ELF-1 (cell line): Measurements from ENCODE around the gene SLC30A9.
A peak's percentile ranks its signal among the peaks of the same experiment; 100 is the strongest.

ENCODE experiments used
- DNase-seq: peaks from one replicate; pipeline ENCODE4 v3.0.0-alpha.2; 2016; ENCODE audit warnings: low read depth, low spot score

SLC30A9 gene

DNA sequence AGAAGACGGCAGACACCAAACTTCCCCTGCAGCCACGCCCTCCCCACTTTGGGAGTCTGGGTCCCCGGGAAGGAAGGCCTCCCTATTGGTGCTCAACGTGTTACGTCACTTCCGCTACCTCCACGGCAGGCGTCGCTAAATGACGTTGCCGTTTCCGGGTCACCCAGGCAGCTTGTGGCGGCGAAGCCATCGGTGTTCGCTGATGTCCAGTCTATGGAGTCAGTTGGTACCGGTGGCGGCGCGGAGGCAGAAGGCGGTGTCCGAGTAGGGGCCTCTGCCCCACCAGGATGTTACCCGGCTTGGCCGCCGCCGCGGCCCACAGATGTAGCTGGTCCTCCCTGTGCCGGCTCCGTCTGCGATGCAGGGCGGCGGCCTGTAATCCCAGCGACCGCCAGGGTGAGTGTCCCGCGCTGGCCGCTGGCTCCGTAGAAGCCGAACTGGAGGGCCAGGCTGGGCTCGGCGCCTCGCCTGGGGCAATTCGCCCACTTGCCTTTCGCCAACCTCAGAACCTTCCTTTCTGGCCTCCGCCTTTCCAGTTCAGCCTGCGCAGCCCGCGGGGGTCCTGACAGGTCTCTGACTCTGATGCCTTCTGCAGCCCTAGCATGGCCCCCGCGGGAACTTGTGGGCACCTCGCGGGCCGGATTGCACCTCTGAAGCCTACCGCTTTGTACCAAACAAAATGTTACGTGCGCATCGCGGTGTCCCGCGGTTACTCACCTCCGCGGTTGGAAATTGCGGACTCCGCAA is at the start of gene SLC30A9:
TSS of gene SLC30A9 (plus strand) at position 166 of the 747 bp plus-strand sequence. CDS start at position 288, 122 bp downstream.
- peak; percentile 97 for DNase-seq

DNA sequence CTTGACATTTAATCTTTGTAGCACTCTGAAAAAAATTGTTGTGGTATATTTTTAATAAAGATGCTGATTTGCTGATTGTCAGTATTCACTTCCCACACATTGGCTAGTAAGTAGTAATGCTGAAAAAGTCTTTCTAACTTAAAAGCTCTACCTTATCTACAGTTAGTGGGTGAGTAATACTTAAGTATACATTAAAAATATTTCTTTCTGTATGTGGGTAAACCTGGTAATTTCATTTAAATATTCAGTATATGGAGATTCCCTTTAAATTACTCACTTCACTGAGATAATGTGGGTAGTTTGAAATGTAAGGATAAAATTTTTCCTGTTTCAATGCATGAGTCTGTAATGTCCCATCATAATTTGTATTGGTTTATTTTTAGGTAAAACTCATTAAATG is 49.5 kb upstream of the SLC30A9 start:
- DNase-seq, result no peak

DNA sequence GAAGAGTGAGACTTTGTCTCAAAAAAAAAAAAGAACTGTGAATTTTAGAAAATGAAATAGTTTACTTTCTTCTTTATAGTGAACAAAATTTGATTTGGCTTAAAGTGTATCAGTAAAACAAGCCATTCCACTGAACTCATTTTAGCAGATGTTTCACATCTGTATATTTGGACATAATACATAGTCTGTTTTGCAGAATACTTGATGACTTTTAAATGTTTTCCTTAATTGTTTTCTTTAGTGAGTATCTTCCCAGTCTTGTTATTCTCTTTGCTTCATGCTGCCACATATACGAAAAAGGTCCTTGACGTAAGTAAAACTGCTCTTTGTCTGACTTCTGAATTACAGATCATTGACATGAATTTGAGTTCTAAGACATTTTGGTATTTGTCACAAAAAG is 46.8 kb upstream of the SLC30A9 start:
- DNase-seq, result no peak

DNA sequence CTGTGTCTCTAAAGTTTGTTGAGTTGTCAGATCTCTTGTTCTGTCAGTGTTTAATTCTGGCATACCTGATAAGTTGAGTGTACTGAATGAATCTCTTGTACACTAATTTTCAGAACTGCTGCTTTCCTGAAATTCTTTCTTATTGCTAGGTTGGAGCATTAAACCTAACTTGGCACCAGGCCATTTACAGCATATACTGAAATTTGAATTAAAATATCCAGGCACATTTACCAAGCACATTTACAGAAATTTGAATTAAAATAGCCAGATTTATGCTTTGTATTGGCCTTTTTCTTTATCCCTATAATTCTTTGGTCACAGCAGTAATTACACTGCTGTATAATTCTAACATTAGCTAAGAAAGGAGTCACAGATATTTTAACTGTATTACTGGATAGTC is 46.2 kb upstream of the SLC30A9 start:
- no peak for DNase-seq

DNA sequence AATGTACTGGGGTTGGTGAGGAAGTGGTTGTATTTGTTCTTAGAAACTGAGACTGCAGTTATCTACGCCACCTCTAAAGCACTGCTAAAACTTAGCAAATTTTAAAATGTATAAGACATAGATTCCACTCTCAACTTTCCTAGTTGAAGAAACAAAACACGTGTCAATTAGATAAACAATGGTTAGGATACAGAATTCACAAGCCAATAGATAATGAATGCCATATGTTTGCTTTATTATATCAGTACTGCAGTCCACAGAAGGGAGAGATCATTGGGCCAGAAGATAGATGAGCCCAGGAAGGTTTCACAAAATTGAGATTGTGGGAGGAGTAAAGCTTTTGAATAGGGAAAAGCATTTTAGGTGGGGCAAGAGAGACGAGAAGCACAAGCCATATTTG is 40.8 kb upstream of the SLC30A9 start:
- DNase-seq, result no peak

DNA sequence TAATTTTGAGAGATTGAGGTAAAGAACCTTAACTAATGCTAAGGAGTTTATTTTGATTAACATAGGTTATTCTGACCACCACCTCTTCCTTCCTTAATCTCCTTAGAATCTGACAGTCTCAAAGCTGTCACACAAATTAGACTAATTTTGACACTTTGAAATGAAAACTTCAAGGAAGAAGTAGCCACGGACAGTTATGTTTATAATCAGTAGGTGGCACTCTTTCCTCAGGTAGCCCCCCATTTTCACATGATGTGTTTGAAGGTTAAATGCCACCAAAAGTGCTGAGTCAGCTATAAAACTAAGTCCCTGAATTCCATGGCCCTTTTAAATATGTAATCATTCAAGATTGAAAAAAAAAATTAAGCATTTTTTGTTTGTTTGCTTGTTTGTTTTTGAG is 32.7 kb upstream of the SLC30A9 start:
- no peak for DNase-seq

DNA sequence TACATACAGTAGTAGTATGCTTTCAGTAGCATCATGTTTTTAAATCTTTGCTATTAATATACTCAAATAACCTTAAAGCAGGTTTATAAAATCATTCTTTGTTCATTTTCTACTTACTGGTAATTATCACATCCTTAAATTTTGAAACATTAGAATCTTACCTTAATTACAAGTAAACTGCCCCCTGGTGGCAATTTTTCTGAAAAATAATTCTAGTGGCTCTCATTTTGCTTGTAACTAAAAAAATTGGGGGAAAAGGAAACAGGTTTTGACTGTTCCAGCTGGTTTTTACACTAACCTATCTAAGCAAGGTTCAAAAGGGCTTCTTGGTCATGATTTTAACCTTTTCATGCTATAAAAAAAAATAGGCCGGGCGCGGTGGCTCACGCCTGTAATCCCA is 27.2 kb upstream of the SLC30A9 start:
- no peak for DNase-seq

DNA sequence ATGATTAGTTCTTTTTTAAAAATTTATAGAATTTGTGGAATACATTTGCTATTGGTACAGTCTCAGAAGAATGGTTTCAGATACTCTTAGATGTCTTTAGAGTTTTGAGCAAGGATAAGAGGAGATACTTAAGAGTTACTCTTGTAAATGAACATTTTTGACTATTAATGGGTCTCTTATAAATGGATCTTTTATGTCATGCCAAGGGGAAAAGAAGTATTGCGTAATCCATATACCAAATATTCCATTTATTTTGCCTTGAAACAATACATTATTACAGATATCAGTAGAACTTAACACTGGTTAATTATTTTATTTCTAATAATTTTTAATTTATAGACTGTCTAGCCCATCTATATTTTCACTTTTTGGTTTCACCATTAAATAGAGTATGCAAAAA is 25.9 kb upstream of the SLC30A9 start:
- no peak for DNase-seq

DNA sequence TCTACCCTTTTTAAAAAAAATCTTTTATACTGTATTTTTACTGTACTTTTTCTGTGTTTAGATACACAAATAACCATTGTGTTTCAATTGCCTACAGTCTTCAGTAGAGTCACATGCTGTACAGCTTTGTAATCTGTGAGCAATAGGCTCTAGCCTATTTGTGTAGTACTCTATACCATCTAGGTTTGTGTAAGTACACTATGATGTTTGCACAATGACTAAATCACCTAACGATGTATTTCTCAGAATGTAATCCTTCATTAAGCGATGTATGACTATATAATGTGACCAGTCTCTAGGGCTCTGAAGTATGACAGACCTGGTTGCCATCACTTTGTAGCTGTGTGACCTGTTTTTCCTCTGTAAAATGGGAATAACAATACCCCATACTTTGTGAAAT is 22.9 kb upstream of the SLC30A9 start:
- DNase-seq, result no peak

DNA sequence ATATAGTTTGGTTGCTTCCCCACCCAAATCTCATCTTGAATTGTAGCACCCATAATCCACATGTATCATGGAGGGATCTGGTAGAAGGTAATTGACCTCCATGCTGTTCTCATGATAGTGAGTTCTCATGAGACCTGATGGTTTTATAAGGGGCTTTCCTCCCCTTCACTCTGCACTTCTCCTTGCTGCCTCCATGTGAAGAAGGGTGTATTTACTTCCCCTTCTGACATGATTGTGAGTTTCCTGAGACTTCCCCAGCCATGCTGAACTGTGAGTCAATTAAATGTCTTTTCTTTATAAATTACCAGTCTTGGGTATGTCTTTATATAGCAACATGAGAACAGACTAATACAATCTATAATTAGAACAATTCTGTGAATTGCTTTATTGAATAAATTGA is 20.7 kb upstream of the SLC30A9 start:
- DNase-seq, result no peak

DNA sequence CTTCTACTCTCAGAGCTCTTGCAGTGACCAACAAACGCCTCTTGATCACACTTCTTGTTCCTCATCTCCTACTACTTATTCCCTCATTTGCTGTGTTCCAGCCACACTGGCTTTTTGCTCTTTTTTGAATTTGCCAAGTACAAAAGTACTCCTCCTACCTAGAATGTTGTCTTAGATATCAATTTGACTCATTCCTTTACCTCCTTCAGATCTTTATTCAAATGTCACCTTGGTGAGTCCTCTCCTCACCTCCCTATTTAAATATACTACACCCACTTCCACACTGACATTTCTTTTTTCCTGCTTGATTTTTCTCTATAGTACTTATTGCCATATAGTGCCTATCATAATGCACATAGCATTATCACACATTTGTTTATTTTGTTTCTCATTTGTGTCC is 15.0 kb upstream of the SLC30A9 start:
- DNase-seq, result no peak

DNA sequence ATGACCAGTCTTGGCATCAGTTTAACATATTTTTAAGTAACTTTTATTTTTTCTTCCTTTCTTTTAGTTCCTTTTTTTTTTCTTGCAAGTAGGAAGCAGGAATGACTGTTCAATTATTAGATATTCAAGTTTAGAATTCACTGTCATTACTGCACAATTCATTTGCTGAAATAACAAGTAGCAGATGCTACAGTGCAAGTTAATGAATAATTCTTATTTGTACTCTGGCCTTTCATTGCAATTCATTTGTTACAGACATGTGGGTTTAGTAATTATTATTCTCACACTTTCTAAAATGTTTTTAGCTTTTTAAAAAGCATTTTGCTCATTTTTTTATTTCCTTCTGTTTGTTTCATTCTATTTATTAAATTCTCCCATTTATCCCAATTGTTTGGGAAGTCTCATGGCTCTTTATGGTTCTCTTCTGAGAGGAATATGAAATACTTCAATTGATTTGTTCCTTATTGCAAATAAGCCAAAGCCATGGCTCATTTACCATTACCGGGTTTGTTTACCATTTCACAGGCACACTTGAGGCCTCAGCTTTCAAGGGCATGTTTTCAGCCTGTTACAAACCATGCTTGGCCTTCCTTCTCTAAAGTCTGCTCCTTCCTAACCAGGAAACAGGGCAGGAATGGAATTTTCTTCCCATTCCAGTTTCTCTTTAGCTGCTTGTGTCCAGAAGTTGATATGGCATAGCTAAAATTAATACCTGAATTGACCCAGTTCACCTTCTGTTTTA is 13.4 kb upstream of the SLC30A9 start:
- no peak for DNase-seq

DNA sequence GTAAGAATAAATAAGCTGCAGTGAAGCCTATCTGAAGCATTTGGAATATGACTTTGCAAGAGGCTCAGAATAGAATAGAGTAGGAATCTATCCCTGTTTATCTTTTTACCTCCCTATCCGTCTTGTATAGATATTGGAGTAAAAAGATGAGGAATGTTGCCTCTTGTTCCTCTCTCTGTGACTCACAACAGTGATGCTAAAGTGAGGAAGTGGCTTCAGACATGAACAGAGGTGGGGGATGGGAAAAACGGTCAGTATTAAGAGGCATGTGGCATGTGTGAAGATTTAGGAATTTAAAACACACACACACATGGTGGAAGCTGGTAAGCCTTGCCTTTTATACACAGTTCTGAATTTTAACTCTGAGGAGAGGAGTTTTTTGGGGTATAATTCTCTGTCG is 12.6 kb upstream of the SLC30A9 start:
- DNase-seq, result no peak

DNA sequence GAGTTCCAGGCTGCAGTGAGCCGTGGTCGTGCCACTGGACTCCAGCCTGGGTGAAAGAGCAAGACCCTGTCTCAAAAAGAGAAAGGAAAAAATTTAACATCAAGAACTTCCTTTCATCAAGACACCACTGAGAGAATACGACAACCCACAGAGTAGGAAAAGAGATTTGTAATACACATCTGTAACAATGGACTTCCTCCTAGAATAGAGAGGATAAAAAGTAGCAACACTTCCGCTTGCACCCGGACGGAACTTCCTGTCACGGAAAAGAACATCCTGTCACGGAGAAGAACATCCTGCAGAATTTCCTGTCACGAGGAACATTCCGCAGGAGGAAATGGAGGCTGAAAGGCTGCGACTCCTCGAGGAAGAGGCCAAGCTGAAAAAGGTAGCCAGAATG is 8.9 kb upstream of the SLC30A9 start, which contains the start of gene DCAF4L1:
TSS of gene DCAF4L1 (plus strand) at position 301 of the 400 bp plus-strand sequence. CDS start at position 338, 37 bp downstream.
- no peak for DNase-seq

DNA sequence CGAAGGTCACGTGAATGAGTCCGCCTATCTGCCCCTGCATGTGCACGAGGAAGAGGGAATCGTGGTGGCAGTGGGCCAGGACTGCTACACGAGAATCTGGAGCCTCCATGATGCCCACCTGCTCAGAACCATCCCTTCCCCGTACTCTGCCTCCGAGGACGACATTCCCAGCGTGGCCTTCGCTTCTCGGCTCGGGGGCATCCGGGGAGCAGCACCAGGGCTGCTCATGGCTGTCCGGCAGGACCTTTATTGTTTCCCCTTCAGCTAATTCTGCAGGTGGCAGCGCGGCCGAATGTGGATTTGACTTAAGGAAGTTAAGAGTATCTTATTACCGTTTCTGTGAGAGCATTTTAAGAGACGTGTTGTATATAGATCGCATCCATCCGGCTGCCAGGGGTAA is 7.6 kb upstream of the SLC30A9 start:
- no peak for DNase-seq

DNA sequence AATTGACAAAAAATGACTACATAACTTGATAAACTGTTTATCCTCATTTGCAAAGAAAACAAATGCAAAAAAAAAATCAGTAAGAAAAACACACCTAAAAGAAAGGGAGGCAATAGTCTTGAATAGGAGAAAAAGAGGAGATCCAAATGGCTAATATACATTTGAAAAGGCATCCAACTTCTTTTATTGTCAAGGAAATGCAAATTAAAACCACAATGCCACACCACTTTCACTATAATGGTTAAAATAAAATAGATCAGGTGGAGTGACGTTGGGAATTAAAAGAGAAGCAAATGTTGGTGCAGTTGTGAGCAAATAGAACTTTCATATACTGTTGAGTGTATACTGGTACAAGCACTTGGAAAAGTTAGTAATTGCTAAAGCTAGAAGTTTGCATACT is 5.2 kb upstream of the SLC30A9 start:
- no peak for DNase-seq

DNA sequence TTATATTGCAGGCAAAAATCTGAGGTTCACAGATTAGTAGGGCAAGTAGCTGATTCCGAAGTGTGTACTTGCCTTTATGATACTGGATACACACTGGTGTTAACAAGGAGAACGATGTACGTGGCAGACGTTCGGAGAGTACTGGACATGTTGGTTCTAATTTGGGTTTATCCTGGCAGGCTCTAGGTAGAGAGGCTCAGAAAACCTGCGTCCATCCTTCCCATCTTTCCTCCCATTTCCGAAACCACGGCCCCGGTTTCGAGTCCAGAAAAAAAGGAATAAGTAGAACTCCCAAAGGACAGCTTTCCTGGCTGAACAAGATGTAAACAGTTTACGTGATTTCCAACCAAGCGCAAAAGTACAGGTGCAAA is 351 bp upstream of the SLC30A9 start:
- no peak for DNase-seq

DNA sequence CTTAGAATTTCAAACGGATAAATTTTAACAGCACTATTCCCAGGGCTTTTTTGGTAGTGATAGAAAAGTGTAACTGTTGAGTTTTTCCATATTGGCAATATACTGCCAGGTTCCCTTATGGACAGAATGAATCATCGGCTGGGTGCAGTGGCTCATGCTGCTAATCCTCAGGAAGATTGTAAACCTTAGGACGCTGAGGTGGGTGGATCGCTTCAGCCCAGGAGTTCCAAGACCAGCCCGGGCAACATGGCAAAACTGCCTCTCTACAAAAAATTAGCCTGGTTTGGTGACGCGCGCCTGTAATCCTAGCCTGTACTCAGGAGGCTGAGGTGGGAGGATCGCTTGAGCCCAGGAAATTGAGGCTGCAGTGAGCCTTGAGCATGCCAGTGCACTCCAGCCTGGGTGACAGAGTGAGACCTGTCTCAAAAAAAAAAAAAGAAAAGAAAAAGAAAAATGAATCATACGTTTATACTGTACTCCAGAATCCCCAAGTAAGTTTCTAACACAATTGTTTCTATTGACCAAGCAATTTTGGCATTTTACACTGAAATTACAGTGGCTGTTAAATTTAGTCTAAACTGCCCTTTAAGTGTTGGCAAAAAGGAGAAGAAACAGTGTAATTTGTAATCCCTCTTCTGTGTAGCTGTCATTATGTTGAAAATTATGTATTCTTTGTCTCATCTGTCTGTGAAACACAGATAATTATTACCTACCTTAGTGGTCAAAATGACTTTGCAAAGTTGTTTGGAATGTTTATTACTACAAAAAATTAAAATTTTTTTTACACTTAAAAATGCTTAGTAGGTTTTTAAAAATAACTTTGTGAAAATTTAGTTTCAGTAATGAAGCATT is 1.8 kb downstream of the SLC30A9 start:
- peak; percentile 28 for DNase-seq

DNA sequence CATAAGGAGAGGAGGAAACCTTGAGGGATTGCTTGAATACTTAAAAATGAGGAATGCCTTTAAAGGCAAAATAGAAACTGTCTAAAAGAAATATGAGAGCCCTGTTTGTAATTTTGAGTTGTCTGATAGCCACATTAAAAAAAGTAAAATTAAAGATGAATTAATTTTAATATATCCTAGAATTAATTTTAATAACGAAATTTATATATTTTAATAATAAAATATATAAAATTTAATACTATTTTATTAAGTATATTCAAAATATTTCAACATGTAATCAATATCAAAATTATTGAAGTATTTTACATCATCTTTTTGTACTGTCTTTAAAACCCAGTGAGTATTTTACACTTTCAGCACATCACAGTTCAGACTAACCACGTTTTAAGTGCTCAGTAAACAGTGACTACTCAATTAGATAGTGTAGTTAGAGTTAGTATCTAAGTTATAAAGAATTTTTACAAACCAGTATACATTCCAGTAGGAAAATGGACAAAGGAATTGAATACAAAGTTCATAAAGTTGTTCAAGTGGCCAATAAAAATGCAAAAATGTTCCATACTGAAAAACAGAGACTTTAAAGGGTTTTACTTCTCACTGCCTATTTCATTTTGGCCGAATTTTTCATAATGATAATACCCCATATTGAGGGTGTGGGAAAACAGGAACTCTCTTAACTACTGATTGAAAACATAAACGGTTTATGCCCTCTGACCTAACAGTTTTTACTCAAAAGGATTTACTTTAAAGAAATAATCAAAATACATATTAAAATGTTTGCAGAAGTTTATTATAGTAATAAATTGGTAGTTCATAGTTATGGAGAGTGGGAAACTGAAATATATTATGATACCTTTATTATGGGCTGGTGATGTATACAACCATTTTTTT is 2.9 kb downstream of the SLC30A9 start:
- DNase-seq, result no peak

DNA sequence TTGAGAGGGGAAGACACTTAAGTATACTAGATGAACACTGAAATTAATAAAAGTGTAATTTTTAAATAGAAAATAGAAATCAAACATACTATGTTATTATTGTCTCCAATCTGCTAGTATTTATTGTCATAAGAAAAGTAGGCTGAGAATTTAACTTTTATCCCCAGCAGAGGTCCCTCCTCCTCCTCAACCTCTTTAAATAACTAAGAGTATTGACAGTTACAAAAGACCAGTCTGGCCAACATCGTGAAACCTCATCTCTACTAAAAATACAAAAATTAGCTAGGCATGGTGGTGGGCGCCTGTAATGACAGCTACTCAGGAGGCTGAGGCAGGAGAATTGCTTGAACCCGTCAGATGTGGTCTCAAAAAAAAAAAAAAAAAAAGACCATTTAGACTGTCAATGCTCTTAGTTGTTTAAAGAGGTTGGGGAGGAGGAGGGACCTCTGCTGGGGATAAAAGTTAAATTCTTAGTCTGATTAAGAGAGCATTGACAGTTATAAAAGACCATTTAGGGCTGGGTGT is 4.2 kb downstream of the SLC30A9 start:
- no peak for DNase-seq

DNA sequence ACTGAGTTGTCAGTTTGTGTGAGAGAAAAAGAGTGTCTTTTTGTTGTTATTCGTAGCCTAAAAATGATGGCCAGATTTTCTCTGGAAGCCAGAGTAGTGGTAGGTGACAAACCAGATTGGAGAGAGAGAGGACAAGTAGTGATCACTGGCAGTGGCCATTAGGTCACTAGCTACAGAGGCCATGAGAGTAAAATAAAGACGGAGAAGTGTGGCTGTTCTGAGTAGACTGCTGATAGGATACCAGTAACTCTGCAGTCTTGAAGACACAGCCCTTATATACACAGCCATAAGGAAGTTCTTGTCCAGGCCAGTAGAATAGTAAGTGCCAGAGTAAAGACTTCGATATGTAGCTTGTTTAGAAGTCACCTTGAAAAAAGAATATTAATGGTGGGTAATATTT is 7.7 kb downstream of the SLC30A9 start:
- DNase-seq, result no peak
